Neural cell (in vitro differentiated cells): Measurements from ENCODE around the gene EPHB3. TPM values are rescaled to one million over a fixed set of nuclear protein-coding genes. Genes with fewer than 3 reads are reported as not detected.

Source experiments
- H2AFZ ChIP-seq: fragments of 200-600, 300-800 bp; sonication (generic), shearing (Covaris generic); 2 replicates; pipeline ENCODE4 v1.6.0; 2014; ENCODE audit warnings: low read depth, mild to moderate bottlenecking, antibody characterized with exemption, low read length, moderate library complexity
- H3F3A ChIP-seq: fragments of 200-600 bp; shearing (Covaris generic); 2 replicates; pipeline ENCODE4 v1.6.1; 2016; ENCODE audit warnings: mild to moderate bottlenecking, moderate library complexity, mixed read lengths, antibody characterized with exemption, low read length; ENCODE audit not compliant: insufficient read depth, poor library complexity, severe bottlenecking
- H3K27ac ChIP-seq: fragments of 200-600, 300-800 bp; sonication (generic), shearing (Covaris generic); 2 replicates; pipeline ENCODE4 v1.5.1; 2014; ENCODE audit warnings: mild to moderate bottlenecking, low read length, moderate library complexity
- H3K27me3 ChIP-seq: fragments of 300-800, 200-600 bp; sonication (generic), shearing (Covaris generic); 2 replicates; pipeline ENCODE4 v1.6.0; 2014; ENCODE audit warnings: mild to moderate bottlenecking, low read depth, low read length, moderate library complexity; ENCODE audit not compliant: insufficient read depth
- H3K36me3 ChIP-seq: fragments of 300-800, 200-600 bp; sonication (generic), shearing (Covaris generic); 2 replicates; pipeline ENCODE4 v1.5.1; 2014; ENCODE audit warnings: mild to moderate bottlenecking, antibody characterized with exemption, low read length, moderate library complexity; ENCODE audit not compliant: insufficient read depth
- H3K4me2 ChIP-seq: fragments of 300-800, 200-600 bp; sonication (generic), shearing (Covaris generic); 2 replicates; pipeline ENCODE4 v1.6.0; 2014; ENCODE audit warnings: mild to moderate bottlenecking, low read length
- H3K4me3 ChIP-seq: fragments of 300-800, 200-600 bp; sonication (generic), shearing (Covaris generic); 2 replicates; pipeline ENCODE4 v1.5.1; 2014; ENCODE audit warnings: mild to moderate bottlenecking, low read length, moderate library complexity
- H3K79me2 ChIP-seq: fragments of 200-600 bp; shearing (Covaris generic); replicated peaks from 2 replicates; pipeline ENCODE4 v1.6.0; 2014; ENCODE audit warnings: mild to moderate bottlenecking, low read length, moderate library complexity; ENCODE audit not compliant: insufficient read depth
- H3K9ac ChIP-seq: fragments of 300-800, 200-600 bp; sonication (generic), shearing (Covaris generic); 2 replicates; pipeline ENCODE4 v1.6.1; 2016; ENCODE audit warnings: mild to moderate bottlenecking, low read length, mixed read lengths
- H3K9me2 ChIP-seq: fragments of 200-600 bp; shearing (Covaris generic); 2 replicates; pipeline ENCODE4 v1.6.1; 2016; ENCODE audit warnings: mild to moderate bottlenecking, low read length, mixed read lengths; ENCODE audit not compliant: insufficient read depth
- H3K9me3 ChIP-seq: fragments of 200-600, 300-800 bp; sonication (generic), shearing (Covaris generic); 2 replicates; pipeline ENCODE4 v1.6.1; 2016; ENCODE audit warnings: mild to moderate bottlenecking, mixed run types, low read length, moderate library complexity, mixed read lengths
- H4K20me1 ChIP-seq: fragments of 200-600 bp; shearing (Covaris generic); 2 replicates; pipeline ENCODE4 v1.6.1; 2016; ENCODE audit warnings: mild to moderate bottlenecking, mixed run types; ENCODE audit not compliant: insufficient read depth
- CTCF ChIP-seq: fragments of 450-650 bp; IDR thresholded peaks from 2 replicates; pipeline ENCODE4 v1.5.1; 2014; ENCODE audit warnings: antibody characterized with exemption, mild to moderate bottlenecking, moderate library complexity; ENCODE audit not compliant: poor library complexity, severe bottlenecking
- EP300 ChIP-seq: fragments of 450-650 bp; conservative IDR thresholded peaks from 2 replicates; pipeline ENCODE4 v1.6.1; 2014; ENCODE audit warnings: antibody characterized with exemption, mild to moderate bottlenecking, moderate library complexity; ENCODE audit not compliant: poor library complexity, severe bottlenecking
- EZH2 ChIP-seq: fragments of 200-600, 300-800 bp; shearing (Covaris generic), sonication (generic); IDR thresholded peaks from 2 replicates; pipeline ENCODE4 v1.6.1; 2014; ENCODE audit warnings: antibody characterized with exemption, low read length, borderline replicate concordance, mild to moderate bottlenecking; ENCODE audit not compliant: insufficient read depth, poor library complexity, severe bottlenecking
- MXI1 ChIP-seq: fragments of 450-650 bp; conservative IDR thresholded peaks from 2 replicates; pipeline ENCODE4 v1.6.1; 2014; ENCODE audit warnings: antibody characterized with exemption, mild to moderate bottlenecking; ENCODE audit not compliant: poor library complexity, severe bottlenecking
- POLR2AphosphoS5 ChIP-seq: IDR thresholded peaks from 2 replicates; pipeline ENCODE4 v1.6.1; 2012
- RAD21 ChIP-seq: fragments of 450-650 bp; conservative IDR thresholded peaks from 2 replicates; pipeline ENCODE4 v1.6.1; 2014; ENCODE audit warnings: antibody characterized with exemption, mild to moderate bottlenecking, moderate library complexity
- REST ChIP-seq: IDR thresholded peaks from 2 replicates; pipeline ENCODE4 v1.6.1; 2012; ENCODE audit warnings: borderline replicate concordance
- SMC3 ChIP-seq: fragments of 450-650 bp; conservative IDR thresholded peaks from 2 replicates; pipeline ENCODE4 v1.6.1; 2014; ENCODE audit warnings: antibody characterized with exemption, mild to moderate bottlenecking, moderate library complexity; ENCODE audit not compliant: poor library complexity
- TAF1 ChIP-seq: IDR thresholded peaks from 2 replicates; pipeline ENCODE4 v1.6.1; 2012; ENCODE audit warnings: low read depth
- polyA plus RNA-seq: library from polyadenylated mRNA; depleted of rRNA; stranded (reverse); fragments of >200 nt; gene quantifications from 2 replicates; pipeline ENCODE4 v1.2.3, GENCODE V29; 2014

Gene EPHB3
- polyA plus RNA-seq, 1 donor from 2014 or later = 4.3 TPM

GRCh38 chr3:184523825-184524615, 37.6 kb upstream of the EPHB3 start:
- Histone ChIP-seq H3K9me3 (no peaks in the 10 kb centered on the region), H3F3A (no peaks in the 10 kb centered on the region), H4K20me1 (no peaks in the 10 kb centered on the region), H3K4me2 (no peak overlapping the region), H3K27me3 (peaks cover 38% of the 10 kb centered on the region), H3K4me3 (no peak overlapping the region), H3K9me2 (no peaks in the 10 kb centered on the region), H3K36me3 (no peaks in the 10 kb centered on the region), H2AFZ (no peak overlapping the region), H3K79me2 (no peaks in the 10 kb centered on the region), H3K9ac (no peak overlapping the region), H3K27ac (no peak overlapping the region)
- no peak for TF ChIP-seq EZH2
- no peak for TF ChIP-seq POLR2AphosphoS5
- no peak for TF ChIP-seq EP300
- no peak for TF ChIP-seq TAF1
- no peak for TF ChIP-seq MXI1
- no peak for TF ChIP-seq RAD21
- TF ChIP-seq CTCF = no peak

- Histone ChIP-seq H3K4me2 (no peak overlapping the region), H3F3A (no peaks in the 10 kb centered on the region), H3K9me3 (no peaks in the 10 kb centered on the region), H4K20me1 (no peaks in the 10 kb centered on the region), H3K4me3 (peak overlapping the region; percentile 60), H3K36me3 (no peaks in the 10 kb centered on the region), H2AFZ (no peak overlapping the region), H3K9ac (peak overlapping the region; percentile 7), H3K79me2 (no peaks in the 10 kb centered on the region), H3K9me2 (no peaks in the 10 kb centered on the region), H3K27ac (no peak overlapping the region), H3K27me3 (peaks cover 38% of the 10 kb centered on the region)
- no peak for TF ChIP-seq EP300
- no peak for TF ChIP-seq SMC3
- TF ChIP-seq REST = no peak
- TF ChIP-seq TAF1 = no peak
- no peak for TF ChIP-seq CTCF
- no peak for TF ChIP-seq POLR2AphosphoS5
- TF ChIP-seq RAD21 = no peak
- no peak for TF ChIP-seq EZH2
- no peak for TF ChIP-seq MXI1
Observed at GRCh38 chr3:184524981-184525336, 36.6 kb upstream of the EPHB3 start.
